GM12878 (cell line): ENCODE measurements around the gene THYN1. TPM values are rescaled to one million over a fixed set of nuclear protein-coding genes. Genes with fewer than 3 reads are reported as not detected.

Experiments used
- BRCA1 ChIP-seq: IDR thresholded peaks from 2 replicates; pipeline ENCODE4 v1.6.1; 2011; ENCODE audit warnings: low read depth, low read length, improper control_type of control experiment
- CBX5 ChIP-seq: sonication (generic); IDR thresholded peaks from 2 replicates; pipeline ENCODE4 v1.6.1; 2016; ENCODE audit warnings: low read depth, moderate library complexity, mild to moderate bottlenecking, inconsistent platforms
- CUX1 ChIP-seq: IDR thresholded peaks from 2 replicates; pipeline ENCODE4 v1.6.1; 2012; ENCODE audit warnings: improper control_type of control experiment, low read depth, low read length; ENCODE audit not compliant: insufficient replicate concordance
- GABPA ChIP-seq: IDR thresholded peaks from 2 replicates; pipeline ENCODE4 v1.6.1; 2014; ENCODE audit warnings: antibody characterized with exemption, low read depth, mild to moderate bottlenecking, inconsistent platforms
- GATAD2B ChIP-seq: fragments of 450-650 bp; conservative IDR thresholded peaks from 2 replicates; pipeline ENCODE4 v1.6.1; 2017; ENCODE audit warnings: low read depth, mild to moderate bottlenecking, moderate library complexity
- HDGF ChIP-seq: fragments of 450-650 bp; IDR thresholded peaks from 2 replicates; pipeline ENCODE4 v1.6.1; 2016; ENCODE audit warnings: antibody characterized with exemption
- LARP7 ChIP-seq: fragments of 450-650 bp; IDR thresholded peaks from 2 replicates; pipeline ENCODE4 v1.6.1; 2017; ENCODE audit warnings: mild to moderate bottlenecking
- MYB ChIP-seq: fragments of 150-350 bp; IDR thresholded peaks from 2 replicates; pipeline ENCODE4 v1.6.1; 2014; ENCODE audit warnings: mild to moderate bottlenecking, low read depth, low read length, borderline replicate concordance
- NKRF ChIP-seq: fragments of 450-650 bp; conservative IDR thresholded peaks from 2 replicates; pipeline ENCODE4 v1.6.1; 2017; ENCODE audit warnings: mild to moderate bottlenecking, moderate library complexity
- NR2C1 ChIP-seq: fragments of 450-650 bp; IDR thresholded peaks from 2 replicates; pipeline ENCODE4 v1.6.1; 2017; ENCODE audit warnings: antibody characterized with exemption, mild to moderate bottlenecking, moderate library complexity
- PKNOX1 ChIP-seq: fragments of 450-650 bp; IDR thresholded peaks from 2 replicates; pipeline ENCODE4 v1.6.1; 2016; ENCODE audit warnings: mild to moderate bottlenecking
- PML ChIP-seq: IDR thresholded peaks from 2 replicates; pipeline ENCODE4 v1.6.1; 2012; ENCODE audit warnings: low read length, inconsistent platforms
- POU2F2 ChIP-seq: IDR thresholded peaks from 3 replicates; pipeline ENCODE4 v1.6.1; 2011; ENCODE audit warnings: low read depth, mild to moderate bottlenecking, low read length, borderline replicate concordance
- SUZ12 ChIP-seq: fragments of 200-600 bp; sonication (generic); IDR thresholded peaks from one replicate; pipeline ENCODE4 v1.6.1; 2018; ENCODE audit warnings: antibody characterized with exemption, mild to moderate bottlenecking; ENCODE audit not compliant: unreplicated experiment
- TARDBP ChIP-seq: IDR thresholded peaks from 2 replicates; pipeline ENCODE4 v1.6.1; 2016; ENCODE audit warnings: borderline replicate concordance
- TCF7 ChIP-seq: IDR thresholded peaks from 2 replicates; pipeline ENCODE4 v1.6.1; 2014; ENCODE audit warnings: antibody characterized with exemption, borderline replicate concordance
- ZBED1 ChIP-seq: IDR thresholded peaks from 2 replicates; pipeline ENCODE4 v1.6.1; 2016; ENCODE audit warnings: borderline replicate concordance
- ZNF217 ChIP-seq: fragments of 450-650 bp; IDR thresholded peaks from 2 replicates; pipeline ENCODE4 v1.6.1; 2017; ENCODE audit warnings: antibody characterized with exemption, mild to moderate bottlenecking
- polyA plus RNA-seq, 11 experiments: library from polyadenylated mRNA; depleted of rRNA in 4 of 11; unstranded in 6 of 11; stranded (reverse) in 5 of 11; fragments of >200 nt; fragmentation: Nextera tagmentation in 4 of 11; fragmentation: Illumina TruSeq in 1 of 11; extraction: Ambion mirVana in 4 of 11; extraction: Trizol in 1 of 11; gene quantifications; 1 replicate in 1 of 11; 2 replicates in 10 of 11; pipeline versions ENCODE4 v1.2.1 to v1.2.3, GENCODE V29; 2011 to 2016; ENCODE audit warnings: inconsistent platforms in 2 of 11, missing spikeins in 2 of 11, low read depth in 1 of 11
- total RNA-seq, 4 experiments: library from RNA; depleted of rRNA in 3 of 4; stranded (reverse); fragments of >200 nt in 3 of 4; fragmentation: Illumina TruSeq in 1 of 4; extraction: Trizol in 1 of 4; gene quantifications; 2 replicates each; pipeline versions ENCODE4 v1.2.1 to v1.2.3, GENCODE V29; 2013 to 2021

THYN1 gene
- total and polyA plus RNA-seq, 10 of the 15 experiments (the other 5 are each of a cell fraction or from before 2014, with no cell fraction given) = 45.7 to 221 (median 96.3) TPM

GRCh38 chr11:134224710-134225664 lies 28.2 kb downstream of the THYN1 start (continued):
- no peak for TF ChIP-seq CBX5
- no peak for TF ChIP-seq CUX1
- TF ChIP-seq ZNF217 = peak; percentile 46; the same call in 1 of the 2 replicates
- no peak for TF ChIP-seq NR2C1
- no peak for TF ChIP-seq BRCA1
- no peak for TF ChIP-seq GABPA
- no peak for TF ChIP-seq TARDBP
- peak; percentile 77 for TF ChIP-seq PKNOX1
- TF ChIP-seq HDGF = no peak
- TF ChIP-seq MYB = no peak
- no peak for TF ChIP-seq SUZ12
- no peak for TF ChIP-seq ZBED1
- TF ChIP-seq PML = no peak
- TF ChIP-seq LARP7 = peak; percentile 87
- TF ChIP-seq NKRF = no peak; the same call in 1 of the 2 replicates
- TF ChIP-seq GATAD2B = peak; percentile 77
- TF ChIP-seq POU2F2 = no peak
- TF ChIP-seq TCF7 = no peak
